HepG2 (cell line): Measurements from ENCODE around the gene ILKAP. TPM values are rescaled to one million over a fixed set of nuclear protein-coding genes. Genes with fewer than 3 reads are reported as not detected.

ENCODE experiments used
- ASH2L ChIP-seq: fragments of 300-600, 200-600 bp; sonication (generic); IDR thresholded peaks from 2 replicates; pipeline ENCODE4 v1.7.0; 2017; ENCODE audit warnings: low read depth, mild to moderate bottlenecking, moderate library complexity, mixed read lengths, low read length; ENCODE audit not compliant: insufficient read length
- FIP1L1 ChIP-seq: fragments of 200-400 bp; formaldehyde crosslinking; IDR thresholded peaks from 2 replicates; pipeline ENCODE4 v1.6.1; 2018; ENCODE audit warnings: low read depth, mild to moderate bottlenecking, low read length, moderate library complexity, borderline replicate concordance; ENCODE audit not compliant: insufficient read depth
- HBP1 ChIP-seq: IDR thresholded peaks from 2 replicates; pipeline ENCODE4 v1.6.1; 2016; ENCODE audit warnings: low read depth, control low read depth
- HNF1B ChIP-seq: sonication (generic); formaldehyde crosslinking; IDR thresholded peaks from 2 replicates; pipeline ENCODE4 v1.5.1; 2020; ENCODE audit warnings: mild to moderate bottlenecking, moderate library complexity, missing genetic modification reagents
- IRF2 ChIP-seq: IDR thresholded peaks from 2 replicates; pipeline ENCODE4 v1.6.1; 2018; ENCODE audit warnings: missing genetic modification reagents, missing compliant biosample characterization
- KDM2A ChIP-seq: sonication (generic); formaldehyde crosslinking; IDR thresholded peaks from 2 replicates; pipeline ENCODE4 v1.4.0; 2020; ENCODE audit warnings: low read depth, missing genetic modification reagents, borderline replicate concordance
- KLF16 ChIP-seq, 2 experiments: sonication (generic) in 1 of 2; formaldehyde crosslinking in 1 of 2; IDR thresholded peaks; 2 replicates each; pipeline versions ENCODE4 v1.6.1 to v1.8.0; 2016 to 2023; ENCODE audit warnings: missing genetic modification reagents in 2 of 2, missing compliant biosample characterization in 1 of 2
- MED1 ChIP-seq: sonication (generic); formaldehyde crosslinking; IDR thresholded peaks from 2 replicates; pipeline ENCODE4 v1.4.0; 2020; ENCODE audit warnings: missing genetic modification reagents
- PAX8 ChIP-seq: sonication (generic); formaldehyde crosslinking; IDR thresholded peaks from 2 replicates; pipeline ENCODE4 v1.8.0; 2022; ENCODE audit warnings: mild to moderate bottlenecking, missing genetic modification reagents, borderline replicate concordance
- RORA ChIP-seq: sonication (generic); formaldehyde crosslinking; IDR thresholded peaks from 2 replicates; pipeline ENCODE4 v1.5.0; 2020; ENCODE audit warnings: mild to moderate bottlenecking, missing genetic modification reagents, moderate library complexity
- SSRP1 ChIP-seq: IDR thresholded peaks from 2 replicates; pipeline ENCODE4 v1.6.1; 2016; ENCODE audit warnings: control low read depth
- ZNF441 ChIP-seq: sonication (generic); formaldehyde crosslinking; IDR thresholded peaks from 2 replicates; pipeline ENCODE4 v1.7.0; 2021; ENCODE audit warnings: missing genetic modification reagents, borderline replicate concordance
- ZNF724P ChIP-seq: sonication (generic); formaldehyde crosslinking; IDR thresholded peaks from 2 replicates; pipeline ENCODE4 v1.8.0; 2022; ENCODE audit warnings: missing genetic modification reagents, borderline replicate concordance
- ZSCAN21 ChIP-seq: sonication (generic); formaldehyde crosslinking; IDR thresholded peaks from 2 replicates; pipeline ENCODE4 v1.8.0; 2022; ENCODE audit warnings: mild to moderate bottlenecking, missing genetic modification reagents, moderate library complexity, borderline replicate concordance
- polyA plus RNA-seq, 8 experiments: library from polyadenylated mRNA; depleted of rRNA in 3 of 8; stranded (reverse) in 7 of 8; unstranded in 1 of 8; fragments of >200 nt; fragmentation: Illumina TruSeq in 4 of 8; extraction: Trizol in 4 of 8; gene quantifications; 2 replicates each; pipeline versions ENCODE4 v1.2.1 to v1.2.3, GENCODE V29; 2011 to 2016; ENCODE audit warnings: low read depth in 4 of 8, missing spikeins in 1 of 8, mixed read lengths in 1 of 8; ENCODE audit not compliant: insufficient read depth in 1 of 8
- total RNA-seq, 5 experiments: library from RNA; depleted of rRNA; stranded (reverse); fragments of >200 nt; fragmentation: Illumina TruSeq; extraction: Trizol; gene quantifications; 2 replicates each; pipeline ENCODE4 v1.2.3, GENCODE V29; 2016; ENCODE audit warnings: low read depth in 1 of 5
- TF ChIP-seq, protein P1 (sequence below), 2 experiments: fragments of 450-650 bp in 1 of 2; sonication (generic) in 1 of 2; formaldehyde crosslinking in 1 of 2; IDR thresholded peaks; 2 replicates each; pipeline versions ENCODE4 v1.6.1 to v1.8.0; 2016 to 2022; ENCODE audit warnings: antibody characterized with exemption in 1 of 2, mild to moderate bottlenecking in 1 of 2, missing genetic modification reagents in 1 of 2

ILKAP gene
- total and polyA plus RNA-seq, 2 of the 13 experiments (the other 11 are each of a cell fraction or from before 2014, with no cell fraction given) = 29.6 to 33.1 TPM

- TF ChIP-seq, protein P1, sequence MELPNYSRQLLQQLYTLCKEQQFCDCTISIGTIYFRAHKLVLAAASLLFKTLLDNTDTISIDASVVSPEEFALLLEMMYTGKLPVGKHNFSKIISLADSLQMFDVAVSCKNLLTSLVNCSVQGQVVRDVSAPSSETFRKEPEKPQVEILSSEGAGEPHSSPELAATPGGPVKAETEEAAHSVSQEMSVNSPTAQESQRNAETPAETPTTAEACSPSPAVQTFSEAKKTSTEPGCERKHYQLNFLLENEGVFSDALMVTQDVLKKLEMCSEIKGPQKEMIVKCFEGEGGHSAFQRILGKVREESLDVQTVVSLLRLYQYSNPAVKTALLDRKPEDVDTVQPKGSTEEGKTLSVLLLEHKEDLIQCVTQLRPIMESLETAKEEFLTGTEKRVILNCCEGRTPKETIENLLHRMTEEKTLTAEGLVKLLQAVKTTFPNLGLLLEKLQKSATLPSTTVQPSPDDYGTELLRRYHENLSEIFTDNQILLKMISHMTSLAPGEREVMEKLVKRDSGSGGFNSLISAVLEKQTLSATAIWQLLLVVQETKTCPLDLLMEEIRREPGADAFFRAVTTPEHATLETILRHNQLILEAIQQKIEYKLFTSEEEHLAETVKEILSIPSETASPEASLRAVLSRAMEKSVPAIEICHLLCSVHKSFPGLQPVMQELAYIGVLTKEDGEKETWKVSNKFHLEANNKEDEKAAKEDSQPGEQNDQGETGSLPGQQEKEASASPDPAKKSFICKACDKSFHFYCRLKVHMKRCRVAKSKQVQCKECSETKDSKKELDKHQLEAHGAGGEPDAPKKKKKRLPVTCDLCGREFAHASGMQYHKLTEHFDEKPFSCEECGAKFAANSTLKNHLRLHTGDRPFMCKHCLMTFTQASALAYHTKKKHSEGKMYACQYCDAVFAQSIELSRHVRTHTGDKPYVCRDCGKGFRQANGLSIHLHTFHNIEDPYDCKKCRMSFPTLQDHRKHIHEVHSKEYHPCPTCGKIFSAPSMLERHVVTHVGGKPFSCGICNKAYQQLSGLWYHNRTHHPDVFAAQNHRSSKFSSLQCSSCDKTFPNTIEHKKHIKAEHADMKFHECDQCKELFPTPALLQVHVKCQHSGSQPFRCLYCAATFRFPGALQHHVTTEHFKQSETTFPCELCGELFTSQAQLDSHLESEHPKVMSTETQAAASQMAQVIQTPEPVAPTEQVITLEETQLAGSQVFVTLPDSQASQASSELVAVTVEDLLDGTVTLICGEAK (IDR thresholded peaks at IDR 0.05) = no peak
- TF ChIP-seq, protein P1 (CRISPR knock-in tag; IDR thresholded peaks at IDR 0.05) = peak; percentile 96
- TF ChIP-seq KDM2A (peak; percentile 73), ZNF724P (CRISPR knock-in tag) (peak; percentile 99), ZNF441 (peak; percentile 95), MED1 (peak; percentile 86), HBP1 (peak; percentile 94), IRF2 (CRISPR knock-in tag) (peak; percentile 71; the same call in 1 of the 2 replicates), HNF1B (CRISPR knock-in tag) (peak; percentile 59; the same call in 1 of the 2 replicates), RORA (0 out of 2 replicates have a peak, but pooled peaks have one; percentile 43), PAX8 (0 out of 2 replicates have a peak, but pooled peaks have one; percentile 73), FIP1L1 (no peak), ZSCAN21 (CRISPR knock-in tag) (peak; percentile 99), KLF16 (CRISPR knock-in tag; IDR thresholded peaks at IDR 0.05) (peak; percentile 98 to 99), ASH2L (no peak), SSRP1 (CRISPR knock-in tag) (no peak)
Measured at GRCh38 chr2:238238766-238239542, 35.5 kb upstream of the ILKAP start (continued).
